Right lobe of liver (tissue), 4 donors: Measurements from ENCODE around the gene TBX4.

Source experiments
- CTCF ChIP-seq, 4 donors: fragments of 200-600 bp in 3 of 4; fragments of 450-650 bp in 1 of 4; IDR thresholded peaks; one replicate each; pipeline versions ENCODE4 v1.5.1 to v1.8.0; 2016 to 2022; ENCODE audit warnings: antibody characterized with exemption in 4 of 4, mild to moderate bottlenecking in 2 of 4
- POLR2A ChIP-seq: fragments of 450-650 bp; IDR thresholded peaks from one replicate; pipeline ENCODE4 v1.6.1; 2017; ENCODE audit warnings: antibody characterized with exemption, mild to moderate bottlenecking
- donor health status: DM: no; HTN: no; CAD: no.
- donor health status: DM: no; HTN: no; CAD: no.
- donor health status: DM: no; HTN: yes; CAD: no.

- no peak for TF ChIP-seq CTCF (IDR thresholded peaks at IDR 0.05)
- no peak for TF ChIP-seq POLR2A
These were observed 5.2 kb downstream of the TBX4 start for GRCh38 chr17:61457226-61457983.
